T-helper 2 cell treated with Interferon-gamma antibody and Interleukin-4, amounts not matched to agents 5 μg/mL and 100 μg/mL, for 36 hours (primary cell): ENCODE measurements around the gene ERBIN.

Source experiments
- DNase-seq: peaks from one replicate; pipeline ENCODE4 v3.0.0; 2021; ENCODE audit warnings: low spot score
- H3K27ac Mint-ChIP-seq: one replicate; pipeline ENCODE4 v1.8.0; 2021; ENCODE audit warnings: mild to moderate bottlenecking, mixed read lengths
- H3K27me3 Mint-ChIP-seq: one replicate; pipeline ENCODE4 v1.8.0; 2021; ENCODE audit warnings: low read depth, mixed read lengths
- H3K36me3 Mint-ChIP-seq: one replicate; pipeline ENCODE4 v1.8.0; 2021; ENCODE audit warnings: low read depth, mixed read lengths
- H3K4me1 Mint-ChIP-seq: one replicate; pipeline ENCODE4 v1.8.0; 2021; ENCODE audit warnings: low read depth, mixed read lengths
- H3K4me3 Mint-ChIP-seq: one replicate; pipeline ENCODE4 v1.8.0; 2022; ENCODE audit warnings: mild to moderate bottlenecking, moderate library complexity, mixed read lengths
- H3K9me3 Mint-ChIP-seq: one replicate; pipeline ENCODE4 v1.8.0; 2021; ENCODE audit warnings: mixed read lengths

ERBIN gene

GRCh38 chr5:66118304-66118703 lies 191.9 kb downstream of the ERBIN start:
- Mint-ChIP-seq H3K27ac (no peak overlapping the region), H3K4me3 (no peak overlapping the region), H3K36me3 (no peaks in the 10 kb centered on the region), H3K4me1 (no peaks in the 10 kb centered on the region), H3K27me3 (no peaks in the 10 kb centered on the region), H3K9me3 (no peaks in the 10 kb centered on the region)
- DNase-seq: no peak

- Mint-ChIP-seq H3K9me3 (no peaks in the 10 kb centered on the region), H3K4me3 (no peak overlapping the region), H3K27ac (no peak overlapping the region), H3K27me3 (no peaks in the 10 kb centered on the region), H3K4me1 (no peaks in the 10 kb centered on the region), H3K36me3 (no peaks in the 10 kb centered on the region)
- DNase-seq: no peak
These were observed 196.1 kb downstream of the ERBIN start for GRCh38 chr5:66122379-66123034.

GRCh38 chr5:66129144-66129543 lies 202.8 kb downstream of the ERBIN start:
- Mint-ChIP-seq H3K4me3 (no peak overlapping the region), H3K27me3 (no peaks in the 10 kb centered on the region), H3K9me3 (peaks cover 4% of the 10 kb centered on the region), H3K36me3 (no peaks in the 10 kb centered on the region), H3K27ac (no peak overlapping the region), H3K4me1 (no peaks in the 10 kb centered on the region)
- no peak for DNase-seq

GRCh38 chr5:66130493-66130892 lies 204.1 kb downstream of the ERBIN start:
- H3K4me3 Mint-ChIP-seq: no peak overlapping the region
- H3K27ac Mint-ChIP-seq: no peak overlapping the region
- H3K27me3 Mint-ChIP-seq: no peaks in the 10 kb centered on the region
- no peak for DNase-seq
- H3K36me3 Mint-ChIP-seq: no peaks in the 10 kb centered on the region
- H3K4me1 Mint-ChIP-seq: no peaks in the 10 kb centered on the region
- H3K9me3 Mint-ChIP-seq: peaks cover 4% of the 10 kb centered on the region
